ENCODE measurements around the gene ZBTB20.

Gene ZBTB20

DNA sequence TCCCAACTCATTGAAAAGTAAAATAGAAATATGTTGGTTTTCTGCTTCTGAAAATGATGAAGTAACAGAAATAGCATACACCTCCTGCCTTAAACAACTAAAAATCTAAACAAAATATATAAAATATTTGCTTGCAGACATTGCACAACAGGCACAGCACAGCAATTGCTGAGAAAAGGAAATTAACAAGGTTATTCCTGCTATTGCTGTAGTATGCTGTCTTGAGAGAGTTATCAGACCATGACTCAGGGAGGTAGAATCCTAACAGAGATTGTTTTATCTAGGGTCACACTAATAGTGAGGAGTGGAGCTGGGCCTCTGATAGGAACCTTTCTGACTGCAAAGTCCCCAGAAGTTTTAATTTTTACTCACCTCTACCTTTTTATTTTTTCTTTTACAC lies 72.6 kb downstream of the ZBTB20 start:
- TF ChIP-seq GABPA (IDR thresholded peaks at IDR 0.05; ENCODE audit: low read depth) (no peak), POLR2AphosphoS5 (IDR thresholded peaks at IDR 0.05; ENCODE audit: low read depth) (no peak), SPI1 (IDR thresholded peaks at IDR 0.05; ENCODE audit: borderline replicate concordance, low read depth) (no peak)
- TF ChIP-seq, protein P1, sequence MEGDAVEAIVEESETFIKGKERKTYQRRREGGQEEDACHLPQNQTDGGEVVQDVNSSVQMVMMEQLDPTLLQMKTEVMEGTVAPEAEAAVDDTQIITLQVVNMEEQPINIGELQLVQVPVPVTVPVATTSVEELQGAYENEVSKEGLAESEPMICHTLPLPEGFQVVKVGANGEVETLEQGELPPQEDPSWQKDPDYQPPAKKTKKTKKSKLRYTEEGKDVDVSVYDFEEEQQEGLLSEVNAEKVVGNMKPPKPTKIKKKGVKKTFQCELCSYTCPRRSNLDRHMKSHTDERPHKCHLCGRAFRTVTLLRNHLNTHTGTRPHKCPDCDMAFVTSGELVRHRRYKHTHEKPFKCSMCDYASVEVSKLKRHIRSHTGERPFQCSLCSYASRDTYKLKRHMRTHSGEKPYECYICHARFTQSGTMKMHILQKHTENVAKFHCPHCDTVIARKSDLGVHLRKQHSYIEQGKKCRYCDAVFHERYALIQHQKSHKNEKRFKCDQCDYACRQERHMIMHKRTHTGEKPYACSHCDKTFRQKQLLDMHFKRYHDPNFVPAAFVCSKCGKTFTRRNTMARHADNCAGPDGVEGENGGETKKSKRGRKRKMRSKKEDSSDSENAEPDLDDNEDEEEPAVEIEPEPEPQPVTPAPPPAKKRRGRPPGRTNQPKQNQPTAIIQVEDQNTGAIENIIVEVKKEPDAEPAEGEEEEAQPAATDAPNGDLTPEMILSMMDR (IDR thresholded peaks at IDR 0.05; ENCODE audit: insufficient read depth, low read length): no peak
- TF ChIP-seq, protein P2, sequence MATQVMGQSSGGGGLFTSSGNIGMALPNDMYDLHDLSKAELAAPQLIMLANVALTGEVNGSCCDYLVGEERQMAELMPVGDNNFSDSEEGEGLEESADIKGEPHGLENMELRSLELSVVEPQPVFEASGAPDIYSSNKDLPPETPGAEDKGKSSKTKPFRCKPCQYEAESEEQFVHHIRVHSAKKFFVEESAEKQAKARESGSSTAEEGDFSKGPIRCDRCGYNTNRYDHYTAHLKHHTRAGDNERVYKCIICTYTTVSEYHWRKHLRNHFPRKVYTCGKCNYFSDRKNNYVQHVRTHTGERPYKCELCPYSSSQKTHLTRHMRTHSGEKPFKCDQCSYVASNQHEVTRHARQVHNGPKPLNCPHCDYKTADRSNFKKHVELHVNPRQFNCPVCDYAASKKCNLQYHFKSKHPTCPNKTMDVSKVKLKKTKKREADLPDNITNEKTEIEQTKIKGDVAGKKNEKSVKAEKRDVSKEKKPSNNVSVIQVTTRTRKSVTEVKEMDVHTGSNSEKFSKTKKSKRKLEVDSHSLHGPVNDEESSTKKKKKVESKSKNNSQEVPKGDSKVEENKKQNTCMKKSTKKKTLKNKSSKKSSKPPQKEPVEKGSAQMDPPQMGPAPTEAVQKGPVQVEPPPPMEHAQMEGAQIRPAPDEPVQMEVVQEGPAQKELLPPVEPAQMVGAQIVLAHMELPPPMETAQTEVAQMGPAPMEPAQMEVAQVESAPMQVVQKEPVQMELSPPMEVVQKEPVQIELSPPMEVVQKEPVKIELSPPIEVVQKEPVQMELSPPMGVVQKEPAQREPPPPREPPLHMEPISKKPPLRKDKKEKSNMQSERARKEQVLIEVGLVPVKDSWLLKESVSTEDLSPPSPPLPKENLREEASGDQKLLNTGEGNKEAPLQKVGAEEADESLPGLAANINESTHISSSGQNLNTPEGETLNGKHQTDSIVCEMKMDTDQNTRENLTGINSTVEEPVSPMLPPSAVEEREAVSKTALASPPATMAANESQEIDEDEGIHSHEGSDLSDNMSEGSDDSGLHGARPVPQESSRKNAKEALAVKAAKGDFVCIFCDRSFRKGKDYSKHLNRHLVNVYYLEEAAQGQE (IDR thresholded peaks at IDR 0.05; ENCODE audit: insufficient replicate concordance, low read depth): no peak

DNA sequence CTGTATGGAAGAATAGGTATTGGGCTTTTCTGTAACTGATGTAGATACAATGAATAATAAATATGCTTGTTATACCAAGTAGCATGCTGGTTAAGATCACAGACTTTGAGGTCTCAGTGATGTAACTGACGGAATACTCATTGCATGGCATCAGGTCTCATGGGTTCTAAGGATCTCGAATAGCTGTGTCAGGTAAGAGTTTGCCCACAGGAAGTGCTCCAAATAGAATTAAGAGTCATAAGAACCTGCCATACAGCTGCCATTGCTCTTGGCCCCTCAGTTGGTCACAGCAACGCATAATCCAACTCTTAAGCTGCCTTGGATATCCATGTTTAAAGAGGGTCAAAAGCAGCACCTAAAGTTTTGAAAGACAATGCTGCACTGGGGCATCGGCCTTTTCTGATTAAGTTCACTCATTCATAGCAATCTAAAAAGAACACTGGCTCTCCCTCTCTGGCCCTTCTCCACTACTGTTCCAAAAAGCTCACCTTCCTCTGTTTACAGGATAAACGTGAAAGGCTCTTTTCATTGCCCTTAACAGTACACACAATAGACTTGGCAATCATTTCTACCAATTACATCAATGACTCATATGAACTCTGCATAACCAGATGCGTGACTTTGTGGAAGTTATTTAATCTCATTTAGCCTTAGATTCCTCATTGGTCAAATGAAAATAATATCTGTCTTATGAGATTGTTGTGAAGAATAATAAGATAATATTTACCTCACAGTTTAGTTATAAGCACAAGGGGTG lies 74.6 kb downstream of the ZBTB20 start:
- DNase-seq (ENCODE audit: low read depth in 1 of 2, low spot score in 1 of 2): no peak
- no peak overlapping the region for H3K4me3 ChIP-seq (replicated peaks; ENCODE audit: insufficient read depth, low read length)
- TF ChIP-seq POLR2AphosphoS5 (IDR thresholded peaks at IDR 0.05; ENCODE audit: low read depth) (no peak), GABPA (IDR thresholded peaks at IDR 0.05; ENCODE audit: low read depth) (no peak), SPI1 (IDR thresholded peaks at IDR 0.05; ENCODE audit: borderline replicate concordance, low read depth) (no peak)
- TF ChIP-seq, protein P2 (IDR thresholded peaks at IDR 0.05; ENCODE audit: insufficient replicate concordance, low read depth): no peak
- TF ChIP-seq, protein P1 (IDR thresholded peaks at IDR 0.05; ENCODE audit: insufficient read depth, low read length): no peak
- H3K27ac ChIP-seq (replicated peaks): no peak overlapping the region
- H3K27me3 ChIP-seq (ENCODE audit: insufficient read depth, poor library complexity, severe bottlenecking): no peaks in the 10 kb centered on the region

More for the DNA sequence above, 72.6 kb downstream of the ZBTB20 start:
- Histone ChIP-seq H3K27me3 (ENCODE audit: insufficient read depth, poor library complexity, severe bottlenecking) (no peaks in the 10 kb centered on the region), H3K4me3 (replicated peaks; ENCODE audit: insufficient read depth, low read length) (no peak overlapping the region), H3K27ac (replicated peaks) (no peak overlapping the region)
- no peak for DNase-seq (ENCODE audit: low read depth in 1 of 2, low spot score in 1 of 2)

DNA sequence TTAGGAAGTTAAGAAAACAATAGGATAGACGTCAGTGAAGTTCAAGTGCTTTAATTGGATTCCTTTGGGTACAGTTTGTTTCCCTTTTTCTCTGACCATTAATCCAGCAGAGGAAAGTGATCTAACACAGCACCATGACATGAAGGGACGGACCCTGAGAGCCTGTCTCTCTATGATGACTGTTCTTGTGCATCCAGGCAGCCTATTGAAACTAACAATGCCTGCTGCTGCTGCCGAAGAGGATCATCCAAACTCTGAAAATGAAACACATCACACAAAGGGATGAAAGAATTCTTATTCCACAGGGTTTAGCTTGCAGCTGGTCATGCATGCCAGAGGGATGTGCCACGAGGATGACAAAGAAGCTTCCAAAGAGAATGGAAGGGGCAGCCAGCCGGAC lies 75.5 kb downstream of the ZBTB20 start:
- Histone ChIP-seq H3K27ac (replicated peaks) (no peak overlapping the region), H3K27me3 (ENCODE audit: insufficient read depth, poor library complexity, severe bottlenecking) (no peaks in the 10 kb centered on the region), H3K4me3 (replicated peaks; ENCODE audit: insufficient read depth, low read length) (no peak overlapping the region)
- DNase-seq (ENCODE audit: low read depth in 1 of 2, low spot score in 1 of 2): no peak
- TF ChIP-seq GABPA (IDR thresholded peaks at IDR 0.05; ENCODE audit: low read depth) (no peak), SPI1 (IDR thresholded peaks at IDR 0.05; ENCODE audit: borderline replicate concordance, low read depth) (no peak), POLR2AphosphoS5 (IDR thresholded peaks at IDR 0.05; ENCODE audit: low read depth) (no peak)
- TF ChIP-seq, protein P1 (IDR thresholded peaks at IDR 0.05; ENCODE audit: insufficient read depth, low read length): no peak
- TF ChIP-seq, protein P2 (IDR thresholded peaks at IDR 0.05; ENCODE audit: insufficient replicate concordance, low read depth): no peak
